ENCODE results near the gene OR2T4. TPM values are rescaled to one million over a fixed set of nuclear protein-coding genes. Genes with fewer than 3 reads are reported as not detected.

OR2T4 gene
- total RNA-seq, 4 donors from 2014 or later = not detected

- no peaks in the 10 kb centered on the region for H3K9me3 ChIP-seq
- no peak within 1 kb of the TSS for H3K27ac ChIP-seq
- no peak for TF ChIP-seq CTCF (IDR thresholded peaks at IDR 0.05)
- TF ChIP-seq EP300 (IDR thresholded peaks at IDR 0.05) = no peak
- TF ChIP-seq POLR2A (IDR thresholded peaks at IDR 0.05) = no peak
- no peak for TF ChIP-seq POLR2AphosphoS5 (IDR thresholded peaks at IDR 0.05)
- no peaks in the 10 kb centered on the region for H3K36me3 ChIP-seq
- no peak for ATAC-seq
- no peaks in the 10 kb centered on the region for H3K27me3 ChIP-seq
- H3K4me1 ChIP-seq = no peaks in the 10 kb centered on the region
- no peak within 1 kb of the TSS for H3K4me3 ChIP-seq
Measured at GRCh38 chr1:248375446-248375845, 14.0 kb downstream of the OR2T4 start, which contains the start of gene OR2T6. Gene OR2T6 (plus strand): TSS chr1:248375746. CDS start chr1:248387609, 11,863 bp downstream.

GRCh38 chr1:248376916-248377315 is 15.5 kb downstream of the OR2T4 start:
- no peaks in the 10 kb centered on the region for H3K36me3 ChIP-seq
- no peaks in the 10 kb centered on the region for H3K27me3 ChIP-seq
- H3K4me3 ChIP-seq = no peak overlapping the region
- H3K4me1 ChIP-seq = no peaks in the 10 kb centered on the region
- 54 to 57% methylated on average over 3 of the region's 3 CpGs for WGBS, 2 donors (ENCODE audit: low coverage in 1 of 2)
- no peaks in the 10 kb centered on the region for H3K9me3 ChIP-seq
- TF ChIP-seq EP300 (IDR thresholded peaks at IDR 0.05) (no peak), POLR2AphosphoS5 (IDR thresholded peaks at IDR 0.05) (no peak), CTCF (IDR thresholded peaks at IDR 0.05) (no peak), POLR2A (IDR thresholded peaks at IDR 0.05) (no peak)
- no peak overlapping the region for H3K27ac ChIP-seq
- ATAC-seq = no peak

DNA sequence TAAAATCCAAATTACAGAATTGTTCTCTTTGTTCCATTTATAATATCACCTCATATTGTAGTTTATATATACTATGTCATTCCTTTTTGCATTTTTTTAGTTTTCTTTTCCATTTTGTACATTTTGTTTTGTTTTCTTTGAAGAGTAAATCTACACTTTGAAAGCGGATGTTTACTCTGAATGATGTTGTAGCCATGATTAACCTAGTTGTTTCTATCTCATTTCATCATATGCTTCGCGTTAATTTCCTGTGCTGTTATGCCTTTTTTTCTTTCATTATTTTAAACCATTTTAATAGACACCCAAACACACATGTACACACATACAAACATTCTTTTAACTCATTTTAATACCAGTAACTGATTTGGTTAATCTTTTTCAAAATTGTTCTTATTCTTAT is 19.4 kb downstream of the OR2T4 start:
- H3K27ac ChIP-seq = no peak overlapping the region
- TF ChIP-seq EP300 (IDR thresholded peaks at IDR 0.05) (no peak), POLR2AphosphoS5 (IDR thresholded peaks at IDR 0.05) (no peak), POLR2A (IDR thresholded peaks at IDR 0.05) (no peak), CTCF (IDR thresholded peaks at IDR 0.05) (no peak)
- ATAC-seq = no peak
- no peaks in the 10 kb centered on the region for H3K36me3 ChIP-seq
- no peak overlapping the region for H3K4me3 ChIP-seq
- no peaks in the 10 kb centered on the region for H3K4me1 ChIP-seq
- no peaks in the 10 kb centered on the region for H3K27me3 ChIP-seq
- no peaks in the 10 kb centered on the region for H3K9me3 ChIP-seq
- 89 to 90% methylated on average over 2 to 3 of the region's 3 CpGs for WGBS, 2 donors (ENCODE audit: low coverage in 1 of 2)

DNA sequence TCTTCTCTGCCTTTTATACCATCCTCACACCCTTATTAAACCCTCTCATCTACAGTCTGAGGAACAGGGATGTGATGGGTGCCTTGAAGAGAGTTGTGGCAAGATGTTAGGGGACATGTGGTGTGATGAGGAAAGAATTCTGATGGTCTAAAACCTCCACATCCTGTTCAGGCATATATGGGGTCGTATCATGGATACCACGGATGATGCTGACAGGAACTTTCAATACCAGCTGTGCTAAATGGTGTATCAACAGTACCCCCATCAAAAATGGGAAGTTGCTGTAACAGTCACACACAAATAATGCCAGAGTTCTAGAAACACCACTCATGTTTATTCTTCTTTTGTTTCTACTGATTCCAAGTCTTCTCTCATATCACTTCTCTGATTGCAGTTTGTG is 27.0 kb downstream of the OR2T4 start:
- no peaks in the 10 kb centered on the region for H3K4me1 ChIP-seq
- ATAC-seq = no peak
- H3K9me3 ChIP-seq = no peaks in the 10 kb centered on the region
- WGBS, 2 donors (ENCODE audit: low coverage in 1 of 2) = 56 to 67% methylated on average over 2 of the region's 2 CpGs
- no peaks in the 10 kb centered on the region for H3K36me3 ChIP-seq
- no peaks in the 10 kb centered on the region for H3K27me3 ChIP-seq
- no peak overlapping the region for H3K27ac ChIP-seq
- TF ChIP-seq CTCF (IDR thresholded peaks at IDR 0.05) = no peak
- TF ChIP-seq POLR2AphosphoS5 (IDR thresholded peaks at IDR 0.05) = no peak
- TF ChIP-seq POLR2A (IDR thresholded peaks at IDR 0.05) = no peak
- TF ChIP-seq EP300 (IDR thresholded peaks at IDR 0.05) = no peak
- H3K4me3 ChIP-seq = no peak overlapping the region

DNA sequence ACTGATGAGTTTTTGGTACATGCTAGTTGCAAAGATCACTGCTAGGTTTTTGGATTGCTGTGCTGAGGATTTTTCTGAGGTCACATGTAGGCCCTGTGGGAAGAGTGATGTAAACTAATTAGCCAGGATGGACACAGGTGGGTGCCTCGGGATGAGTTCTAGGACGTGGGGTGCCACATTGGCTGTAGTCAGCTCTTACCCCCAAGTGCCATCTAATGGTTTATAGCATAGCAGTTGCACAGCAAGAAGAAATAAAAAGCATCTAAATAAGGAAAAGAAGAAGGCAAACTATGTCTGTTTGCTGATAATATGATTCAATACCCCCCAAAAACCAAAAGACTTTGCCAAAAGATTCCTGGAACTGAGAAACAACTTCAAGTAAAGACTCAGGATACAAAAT is 31.6 kb downstream of the OR2T4 start:
- no peaks in the 10 kb centered on the region for H3K9me3 ChIP-seq
- H3K27me3 ChIP-seq = peaks cover 7% of the 10 kb centered on the region
- 55 to 61% methylated on average over 2 of the region's 2 CpGs for WGBS, 2 donors (ENCODE audit: low coverage in 1 of 2)
- no peaks in the 10 kb centered on the region for H3K36me3 ChIP-seq
- no peak for ATAC-seq
- TF ChIP-seq POLR2A (IDR thresholded peaks at IDR 0.05) (no peak), EP300 (IDR thresholded peaks at IDR 0.05) (no peak), POLR2AphosphoS5 (IDR thresholded peaks at IDR 0.05) (no peak), CTCF (IDR thresholded peaks at IDR 0.05) (no peak)
- H3K4me3 ChIP-seq = no peak overlapping the region
- H3K27ac ChIP-seq = no peak overlapping the region
- no peaks in the 10 kb centered on the region for H3K4me1 ChIP-seq
